ENCODE results near the gene RRAGC. TPM values are rescaled to one million over a fixed set of nuclear protein-coding genes. Genes with fewer than 3 reads are reported as not detected.
A peak's percentile ranks its signal among the peaks of the same experiment; 100 is the strongest.

The RRAGC gene
- total and polyA plus RNA-seq, 9 of the 15 experiments (the other 6 are each of a cell fraction or from before 2014, with no cell fraction given), result 3.9 to 16.9 (median 10.9) TPM

GRCh38 chr1:38815903-38816627 lies 43.5 kb downstream of the RRAGC start (continued):
- TF ChIP-seq NR2C2 (CRISPR knock-in tag; IDR thresholded peaks at IDR 0.05) (0 out of 2 replicates have a peak, but pooled peaks have one; percentile 12), NR2C2 (tag; IDR thresholded peaks at IDR 0.05) (peak; percentile 71; the same call in 1 of the 2 replicates), KLF1 (tag; IDR thresholded peaks at IDR 0.05) (peak; percentile 96), HINFP (tag; conservative IDR thresholded peaks at IDR 0.05; ENCODE audit: low read depth) (no peak), HDAC3 (IDR thresholded peaks at IDR 0.05; ENCODE audit: borderline replicate concordance, partially characterized antibody) (peak; percentile 96), BCL6 (CRISPR knock-in tag; IDR thresholded peaks at IDR 0.05) (no peak), MED1 (CRISPR knock-in tag; IDR thresholded peaks at IDR 0.05; ENCODE audit: borderline replicate concordance) (no peak), HMGXB4 (CRISPR knock-in tag; IDR thresholded peaks at IDR 0.05) (no peak), SFPQ (IDR thresholded peaks at IDR 0.05; ENCODE audit: low read depth, low read length) (no peak), TBP (optimal IDR thresholded peaks at IDR 0.05; ENCODE audit: low read depth, low read length) (peak; percentile 43), ZNF436 (CRISPR knock-in tag; IDR thresholded peaks at IDR 0.05) (no peak), ATF6 (CRISPR knock-in tag; IDR thresholded peaks at IDR 0.05) (no peak), ZBTB34 (CRISPR knock-in tag; IDR thresholded peaks at IDR 0.05) (no peak), CCNT2 (IDR thresholded peaks at IDR 0.05; ENCODE audit: borderline replicate concordance, extremely low read depth, insufficient read length, low read depth, low read length) (peak; percentile 99), PML (IDR thresholded peaks at IDR 0.05; ENCODE audit: low read length) (peak; percentile 90), E2F1 (CRISPR knock-in tag; IDR thresholded peaks at IDR 0.05) (peak; percentile 56; the same call in 1 of the 2 replicates), BDP1 (IDR thresholded peaks at IDR 0.05; ENCODE audit: insufficient read depth, insufficient read length) (no peak)
